A673 (cell line): ENCODE measurements around the gene TAS2R40. TPM values are rescaled to one million over a fixed set of nuclear protein-coding genes. Genes with fewer than 3 reads are reported as not detected.

Source experiments
- BruUV-seq: library from RNA; stranded (reverse); fragments of 400-500 nt; replicated peaks from 2 replicates; lab custom pipeline; 2021; lab: Mats Ljungman, UMichigan
- CTCF ChIA-PET: fragments of 300-600 bp; sonication (Branson Sonifier 250); formaldehyde crosslinking; loops from one replicate; lab custom pipeline; 2022; ENCODE audit warnings: antibody characterized with exemption; lab: Charles Lee
- POLR2A ChIA-PET: fragments of 300-600 bp; sonication (Branson Sonifier 250); formaldehyde crosslinking; loops from one replicate; lab custom pipeline; 2022; ENCODE audit warnings: antibody characterized with exemption; ENCODE audit not compliant: low non-redundant PET; lab: Charles Lee
- DNase-seq: peaks from one replicate; pipeline ENCODE4 v3.0.0-alpha.2; 2015; ENCODE audit warnings: low spot score
- H3K27ac ChIP-seq: fragments of 200-600 bp; sonication (generic); 2 replicates; pipeline ENCODE4 v1.5.1; 2016; ENCODE audit warnings: mixed run types, low read depth, mild to moderate bottlenecking, mixed read lengths, antibody characterized with exemption, low read length; ENCODE audit not compliant: poor library complexity, severe bottlenecking
- H3K27me3 ChIP-seq: fragments of 200-600 bp; sonication (generic); replicated peaks from 2 replicates; pipeline ENCODE4 v1.6.1; 2017; ENCODE audit warnings: mixed run types, low read depth, mild to moderate bottlenecking, mixed read lengths, antibody characterized with exemption, low read length; ENCODE audit not compliant: insufficient read depth, poor library complexity
- H3K36me3 ChIP-seq: fragments of 200-600 bp; sonication (generic); 2 replicates; pipeline ENCODE4 v1.6.1; 2016; ENCODE audit warnings: mixed run types, mild to moderate bottlenecking, mixed read lengths, antibody characterized with exemption, low read length; ENCODE audit not compliant: insufficient read depth, poor library complexity, severe bottlenecking
- H3K4me1 ChIP-seq: fragments of 200-600 bp; sonication (generic); 2 replicates; pipeline ENCODE4 v1.6.1; 2017; ENCODE audit warnings: mixed run types, mild to moderate bottlenecking, mixed read lengths, antibody characterized with exemption, low read length; ENCODE audit not compliant: insufficient read depth, poor library complexity, severe bottlenecking
- H3K4me3 ChIP-seq: fragments of 200-600 bp; sonication (generic); 2 replicates; pipeline ENCODE4 v1.5.1; 2016; ENCODE audit warnings: low read depth, mixed run types, mild to moderate bottlenecking, mixed read lengths, low read length; ENCODE audit not compliant: poor library complexity, severe bottlenecking
- H3K9me3 ChIP-seq: fragments of 200-600 bp; sonication (generic); 2 replicates; pipeline ENCODE4 v1.6.1; 2016; ENCODE audit warnings: mixed run types, low read depth, mild to moderate bottlenecking, mixed read lengths, antibody characterized with exemption, low read length; ENCODE audit not compliant: poor library complexity, severe bottlenecking
- CTCF ChIP-seq: fragments of 300-800, 200-600 bp; sonication (generic); conservative IDR thresholded peaks from 2 replicates; pipeline ENCODE4 v1.5.1; 2017; ENCODE audit warnings: low read depth, mild to moderate bottlenecking, antibody characterized with exemption, low read length, moderate library complexity, mixed read lengths
- EZH2 ChIP-seq: fragments of 200-600 bp; sonication (generic); IDR thresholded peaks from 2 replicates; pipeline ENCODE4 v1.6.1; 2017; ENCODE audit warnings: borderline replicate concordance, low read depth, mild to moderate bottlenecking, mixed read lengths, antibody characterized with exemption, low read length; ENCODE audit not compliant: poor library complexity, severe bottlenecking
- intact Hi-C: fragments of 100-400 bp; cut with micrococcal nuclease; formaldehyde crosslinking; loops from one replicate; pipeline ENCODE4 v1.10.0; 2022; ENCODE audit not compliant: unreplicated experiment
- total RNA-seq: library from RNA; stranded (reverse); gene quantifications from 2 replicates; pipeline ENCODE4 v1.2.3, GENCODE V29; 2021

Gene TAS2R40
- total RNA-seq, 1 experiment from 2014 or later = not detected

GRCh38 chr7:143233816-143234532 is 12.1 kb downstream of the TAS2R40 start:
- intact Hi-C loops = no loop called here
- no peak overlapping the region for H3K27ac ChIP-seq
- no peaks in the 10 kb centered on the region for H3K36me3 ChIP-seq
- no peaks in the 10 kb centered on the region for H3K27me3 ChIP-seq
- H3K4me1 ChIP-seq = peaks cover 9% of the 10 kb centered on the region
- no peak for DNase-seq
- no peaks in the 10 kb centered on the region for H3K9me3 ChIP-seq
- ChIA-PET POLR2A (no interaction called here), CTCF (no interaction called here)
- no peak overlapping the region for H3K4me3 ChIP-seq
- BruUV-seq = no TSS peak
- no peak for TF ChIP-seq CTCF
- TF ChIP-seq EZH2 = no peak

- TF ChIP-seq EZH2 (no peak), CTCF (no peak)
- intact Hi-C loops = no loop called here
- ChIA-PET POLR2A (no interaction called here), CTCF (no interaction called here)
- Histone ChIP-seq H3K27me3 (no peaks in the 10 kb centered on the region), H3K27ac (no peak overlapping the region), H3K9me3 (no peaks in the 10 kb centered on the region), H3K36me3 (no peaks in the 10 kb centered on the region), H3K4me3 (no peak overlapping the region), H3K4me1 (peaks cover 4% of the 10 kb centered on the region)
- BruUV-seq = no TSS peak
- DNase-seq = no peak
Measured at GRCh38 chr7:143234533-143234875, 12.7 kb downstream of the TAS2R40 start.

- no peaks in the 10 kb centered on the region for H3K4me1 ChIP-seq
- TF ChIP-seq CTCF = no peak
- TF ChIP-seq EZH2 = no peak
- H3K9me3 ChIP-seq = no peaks in the 10 kb centered on the region
- ChIA-PET POLR2A (no interaction called here), CTCF (no interaction called here)
- no peaks in the 10 kb centered on the region for H3K27me3 ChIP-seq
- H3K36me3 ChIP-seq = no peaks in the 10 kb centered on the region
- H3K4me3 ChIP-seq = no peak overlapping the region
- no peak for DNase-seq
- intact Hi-C loops = no loop called here
- H3K27ac ChIP-seq = no peak overlapping the region
- BruUV-seq = no TSS peak
Measured at GRCh38 chr7:143235561-143235960, 13.7 kb downstream of the TAS2R40 start.
